Stomach smooth muscle (tissue), 2 donors: ENCODE data around the gene NOX3.
A peak's percentile ranks its signal among the peaks of the same experiment; 100 is the strongest.
"Not testable (repeated sequence)": the region's sequence is repeated elsewhere in the genome, so short reads cannot be mapped to it uniquely, and the experiment has no call there.

ENCODE experiments used
- H3K27ac ChIP-seq: one replicate; pipeline ENCODE4 v1.7.0; 2013; ENCODE audit warnings: mild to moderate bottlenecking, low read length, inconsistent platforms
- H3K27me3 ChIP-seq, 2 donors: one replicate each; pipeline ENCODE4 v1.7.0; 2013; ENCODE audit warnings: low read length in 2 of 2; ENCODE audit not compliant: insufficient read depth in 2 of 2, control insufficient read depth in 1 of 2
- H3K36me3 ChIP-seq, 2 donors: one replicate each; pipeline ENCODE4 v1.7.0; 2013; ENCODE audit warnings: low read length in 2 of 2; ENCODE audit not compliant: control insufficient read depth in 2 of 2, insufficient read depth in 2 of 2
- H3K4me1 ChIP-seq: one replicate; pipeline ENCODE4 v1.7.0; 2013; ENCODE audit warnings: low read length; ENCODE audit not compliant: control insufficient read depth, insufficient read depth
- H3K4me3 ChIP-seq, 2 donors: one replicate each; pipeline ENCODE4 v1.7.0; 2013; ENCODE audit warnings: low read length in 2 of 2
- H3K9ac ChIP-seq, 2 donors: one replicate each; pipeline ENCODE4 v1.7.0; 2013; ENCODE audit warnings: low read length in 2 of 2, mild to moderate bottlenecking in 1 of 2
- H3K9me3 ChIP-seq, 2 donors: one replicate each; pipeline ENCODE4 v1.7.0; 2013; ENCODE audit warnings: low read length in 2 of 2; ENCODE audit not compliant: control insufficient read depth in 2 of 2
- donor health status: healthy.
- donor health status: Pancreatic carcinoma.

Gene NOX3

DNA sequence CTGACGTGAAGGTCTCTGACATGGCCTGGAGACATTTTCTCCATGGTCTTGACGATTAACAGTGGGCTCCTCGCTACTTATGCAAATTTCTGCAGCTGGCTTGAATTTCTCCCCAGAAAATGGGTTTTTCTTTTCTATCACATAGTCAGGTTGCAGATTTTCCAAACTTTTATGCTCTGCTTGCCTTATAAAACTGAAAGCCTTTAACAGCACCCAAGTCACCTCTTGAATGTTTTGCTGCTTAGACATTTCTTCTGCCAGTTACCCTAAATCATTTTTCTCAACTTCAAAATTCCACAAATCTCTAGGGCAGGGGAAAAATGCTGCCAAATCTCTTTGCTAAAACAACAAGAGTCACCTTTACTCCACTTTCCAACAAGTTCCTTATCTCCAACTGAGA, 12.9 kb upstream of the NOX3 start:
- not testable (repeated sequence) for H3K36me3 ChIP-seq, H3K27me3 ChIP-seq, H3K4me3 ChIP-seq, H3K9ac ChIP-seq, H3K9me3 ChIP-seq, H3K4me1 ChIP-seq, H3K27ac ChIP-seq

DNA sequence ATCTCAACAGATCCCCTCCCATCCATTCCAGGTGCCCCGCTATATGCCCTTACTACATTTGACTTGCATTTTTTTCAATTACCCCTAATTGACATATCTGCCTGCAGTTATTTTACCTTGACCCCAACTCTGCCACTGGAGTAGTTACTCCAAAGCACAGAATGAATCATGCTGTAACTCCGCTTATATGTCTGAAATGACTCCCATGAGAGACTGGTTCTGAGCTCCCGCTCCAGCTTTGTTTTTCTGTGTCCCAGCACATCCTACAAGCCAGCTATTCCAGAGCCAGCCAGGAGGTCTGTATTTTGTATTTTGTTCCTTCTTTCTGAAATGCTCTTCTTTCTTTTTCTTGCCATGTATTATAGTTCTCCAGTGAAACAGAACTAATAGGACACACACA, 10.9 kb upstream of the NOX3 start:
- peaks cover 2 to 3% of the 10 kb centered on the region in 2 donors for H3K9me3 ChIP-seq
- H3K27me3 ChIP-seq, result no peaks in the 10 kb centered on the region
- no peaks in the 10 kb centered on the region for H3K4me1 ChIP-seq
- no peak overlapping the region for H3K27ac ChIP-seq
- H3K36me3 ChIP-seq, result no peaks in the 10 kb centered on the region
- no peak overlapping the region for H3K4me3 ChIP-seq
- no peak overlapping the region for H3K9ac ChIP-seq

DNA sequence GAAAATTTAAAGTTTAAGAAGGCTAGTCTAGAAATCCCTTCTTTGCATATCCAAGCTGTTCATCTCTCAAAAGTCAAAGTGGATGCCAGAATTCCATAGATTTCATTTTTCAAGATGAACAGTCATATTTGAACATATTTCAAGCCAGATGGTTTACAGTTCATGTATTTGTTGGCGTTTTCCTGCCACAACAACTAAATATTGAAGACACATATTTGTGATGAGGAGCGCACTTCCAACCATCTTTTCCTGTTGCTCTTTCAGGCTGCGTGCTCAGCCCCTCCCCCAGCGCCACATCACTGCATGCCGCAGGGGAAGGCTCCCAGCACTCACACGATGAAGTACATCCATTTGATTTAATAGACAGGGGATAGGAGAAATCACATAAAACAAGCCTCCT, 5.9 kb upstream of the NOX3 start:
- H3K4me3 ChIP-seq, result peak overlapping the region in 1 of 2 donors; percentile 8

DNA sequence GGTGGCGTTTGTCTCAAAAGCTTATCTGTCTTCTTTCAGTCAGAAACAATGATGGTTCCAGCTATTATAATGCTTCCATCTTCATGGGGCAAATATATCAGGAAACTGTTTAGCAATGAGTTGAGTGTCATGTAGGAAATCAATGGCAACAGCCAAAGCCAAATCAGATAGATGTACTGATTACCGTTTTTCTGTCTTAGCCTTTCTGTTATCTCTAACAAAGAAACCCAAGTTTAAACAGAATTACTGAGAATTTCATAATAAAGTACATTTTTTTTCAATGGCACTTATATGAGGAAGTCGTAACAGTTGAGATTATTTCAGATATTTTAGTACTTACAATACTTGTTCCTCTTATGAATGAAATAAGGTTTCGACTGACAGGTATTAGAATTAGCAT, 1.2 kb downstream of the NOX3 start:
- no peaks in the 10 kb centered on the region for H3K36me3 ChIP-seq
- H3K9ac ChIP-seq, result no peak overlapping the region
- no peaks in the 10 kb centered on the region for H3K9me3 ChIP-seq
- H3K27ac ChIP-seq, result no peak overlapping the region
- H3K4me3 ChIP-seq, result no peak overlapping the region
- no peaks in the 10 kb centered on the region for H3K27me3 ChIP-seq
- H3K4me1 ChIP-seq, result no peaks in the 10 kb centered on the region

More for the DNA sequence above, 5.9 kb upstream of the NOX3 start:
- Histone ChIP-seq H3K4me1 (no peaks in the 10 kb centered on the region), H3K9me3 (no peaks in the 10 kb centered on the region), H3K36me3 (no peaks in the 10 kb centered on the region), H3K27ac (no peak overlapping the region), H3K27me3 (no peaks in the 10 kb centered on the region), H3K9ac (no peak overlapping the region)

DNA sequence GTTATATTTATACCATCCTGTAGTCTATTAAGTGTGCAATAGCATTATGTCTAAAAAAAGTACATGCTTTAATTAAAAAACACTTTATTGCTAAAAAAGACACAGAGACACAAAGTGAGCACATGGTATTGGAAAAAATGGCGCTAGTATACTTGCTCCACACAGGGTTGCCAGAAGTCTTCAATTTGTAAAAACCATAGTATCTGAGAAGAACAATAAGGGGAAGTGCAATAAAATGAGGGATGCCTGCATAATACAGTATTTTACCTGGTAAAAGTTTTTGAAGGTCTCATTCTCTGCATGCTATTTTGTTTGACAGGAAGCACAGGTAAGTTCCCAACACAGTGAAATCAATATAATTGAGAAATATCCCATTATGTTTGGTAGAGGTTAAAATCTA, 1.6 kb downstream of the NOX3 start:
- H3K4me3 ChIP-seq, result no peak overlapping the region
- no peak overlapping the region for H3K27ac ChIP-seq
- no peak overlapping the region for H3K9ac ChIP-seq
- peaks cover 2% of the 10 kb centered on the region for H3K4me1 ChIP-seq
- H3K27me3 ChIP-seq, result no peaks in the 10 kb centered on the region
- no peaks in the 10 kb centered on the region for H3K36me3 ChIP-seq
- H3K9me3 ChIP-seq, result no peaks in the 10 kb centered on the region

DNA sequence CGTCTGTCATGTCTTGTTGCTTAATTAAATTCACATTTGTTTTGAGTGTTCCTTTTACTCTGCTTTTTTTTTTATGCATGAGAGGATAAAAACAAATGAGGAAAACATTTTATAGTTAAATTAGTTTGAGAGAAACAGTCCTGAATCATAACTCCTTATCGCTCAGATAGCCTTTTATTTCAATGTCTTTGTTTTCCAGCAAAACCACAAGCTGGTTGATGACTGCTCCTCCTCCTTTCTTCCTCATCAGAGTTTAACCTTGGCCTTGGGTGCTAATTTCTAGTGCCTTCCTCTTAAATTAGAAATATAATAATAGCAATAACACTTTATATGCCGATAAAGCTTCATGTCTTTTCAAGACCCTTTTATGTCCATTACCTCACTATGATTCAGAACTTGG, 3.1 kb downstream of the NOX3 start:
- no peaks in the 10 kb centered on the region for H3K9me3 ChIP-seq
- no peaks in the 10 kb centered on the region for H3K27me3 ChIP-seq
- no peak overlapping the region for H3K4me3 ChIP-seq
- H3K27ac ChIP-seq, result no peak overlapping the region
- H3K36me3 ChIP-seq, result no peaks in the 10 kb centered on the region
- H3K9ac ChIP-seq, result no peak overlapping the region
- peaks cover 7% of the 10 kb centered on the region for H3K4me1 ChIP-seq

DNA sequence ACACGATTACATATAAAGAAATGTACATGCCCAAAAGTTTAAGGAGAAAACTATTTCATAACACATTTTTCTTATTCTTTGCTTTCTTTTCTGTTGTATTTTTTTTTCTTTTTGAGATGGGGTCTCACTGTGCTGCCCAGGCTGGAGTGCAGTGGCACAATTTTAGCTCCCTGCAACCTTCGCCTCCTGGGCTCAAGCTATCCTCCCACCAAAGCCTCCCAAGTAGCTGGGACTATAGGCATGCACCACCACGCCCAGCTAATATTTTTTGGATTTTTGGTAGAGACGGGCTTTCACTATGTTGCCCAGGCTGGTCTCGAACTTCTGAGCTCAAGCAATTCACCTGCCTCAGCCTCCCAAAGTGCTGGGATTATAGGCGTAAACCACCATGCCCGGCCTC, 4.1 kb downstream of the NOX3 start:
- not testable (repeated sequence) for H3K27ac ChIP-seq, H3K9me3 ChIP-seq, H3K4me1 ChIP-seq, H3K27me3 ChIP-seq, H3K9ac ChIP-seq, H3K36me3 ChIP-seq, H3K4me3 ChIP-seq

DNA sequence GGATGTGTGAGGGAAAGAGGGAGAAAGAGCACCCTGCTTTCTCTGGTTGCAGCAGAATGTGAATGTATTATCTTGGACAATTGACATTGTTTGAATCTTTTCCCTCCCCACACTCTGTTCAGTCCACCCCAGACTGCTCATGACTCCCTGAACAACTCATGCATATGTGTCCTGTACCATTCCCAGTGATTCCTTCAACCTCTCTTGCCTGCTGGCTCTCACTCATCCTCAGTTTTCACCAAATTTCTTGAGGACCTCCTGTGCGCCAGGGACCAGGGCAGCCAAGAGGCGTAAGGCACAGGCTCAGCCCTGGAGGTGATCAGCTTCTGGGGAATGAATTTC, 5.4 kb downstream of the NOX3 start:
- Histone ChIP-seq H3K36me3 (no peaks in the 10 kb centered on the region), H3K27ac (no peak overlapping the region), H3K4me3 (no peak overlapping the region), H3K4me1 (peaks cover 7% of the 10 kb centered on the region), H3K9me3 (no peaks in the 10 kb centered on the region), H3K9ac (no peak overlapping the region), H3K27me3 (no peaks in the 10 kb centered on the region)

DNA sequence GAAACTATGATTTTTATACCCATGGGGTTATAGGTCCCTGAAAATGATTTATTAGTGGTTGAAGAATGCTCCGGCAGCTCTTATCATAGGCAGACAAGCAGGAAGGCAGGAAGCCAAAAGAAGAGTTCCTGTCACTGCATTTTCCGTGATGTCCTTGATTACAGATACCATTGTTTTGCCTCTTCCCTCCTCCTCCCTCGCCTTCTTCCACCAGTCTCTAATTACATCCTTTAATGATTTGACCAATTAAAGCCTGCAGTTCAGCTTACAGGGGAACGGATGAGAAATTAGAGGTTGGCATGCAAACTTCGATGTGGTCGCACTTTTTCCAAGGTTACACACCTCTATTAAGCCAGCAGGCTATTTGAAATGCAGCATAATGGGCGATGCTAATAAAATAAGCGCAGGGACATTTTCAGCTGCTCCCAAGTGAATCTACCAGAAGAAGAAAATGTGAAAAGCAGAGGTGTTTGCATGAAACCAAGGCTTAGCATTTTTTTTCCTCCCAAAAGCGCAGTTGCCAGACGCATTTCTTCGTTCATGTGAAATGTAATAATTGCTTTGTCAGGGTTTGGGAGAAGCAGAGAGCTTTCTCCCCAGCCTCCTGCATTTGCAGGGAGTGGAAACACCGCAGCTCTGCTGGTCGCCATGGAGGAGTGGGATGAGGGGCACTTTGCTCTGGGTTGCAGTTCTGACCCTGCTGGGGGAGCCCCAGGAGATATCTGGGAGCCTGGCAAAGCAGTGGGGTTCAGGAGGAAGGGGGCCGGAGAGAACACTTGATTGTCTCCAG, 6.0 kb downstream of the NOX3 start:
- no peaks in the 10 kb centered on the region for H3K27me3 ChIP-seq
- no peak overlapping the region for H3K27ac ChIP-seq
- H3K9ac ChIP-seq, result no peak overlapping the region
- no peak overlapping the region for H3K4me3 ChIP-seq
- peaks cover 7% of the 10 kb centered on the region for H3K4me1 ChIP-seq
- no peaks in the 10 kb centered on the region for H3K36me3 ChIP-seq
- H3K9me3 ChIP-seq, result no peaks in the 10 kb centered on the region

DNA sequence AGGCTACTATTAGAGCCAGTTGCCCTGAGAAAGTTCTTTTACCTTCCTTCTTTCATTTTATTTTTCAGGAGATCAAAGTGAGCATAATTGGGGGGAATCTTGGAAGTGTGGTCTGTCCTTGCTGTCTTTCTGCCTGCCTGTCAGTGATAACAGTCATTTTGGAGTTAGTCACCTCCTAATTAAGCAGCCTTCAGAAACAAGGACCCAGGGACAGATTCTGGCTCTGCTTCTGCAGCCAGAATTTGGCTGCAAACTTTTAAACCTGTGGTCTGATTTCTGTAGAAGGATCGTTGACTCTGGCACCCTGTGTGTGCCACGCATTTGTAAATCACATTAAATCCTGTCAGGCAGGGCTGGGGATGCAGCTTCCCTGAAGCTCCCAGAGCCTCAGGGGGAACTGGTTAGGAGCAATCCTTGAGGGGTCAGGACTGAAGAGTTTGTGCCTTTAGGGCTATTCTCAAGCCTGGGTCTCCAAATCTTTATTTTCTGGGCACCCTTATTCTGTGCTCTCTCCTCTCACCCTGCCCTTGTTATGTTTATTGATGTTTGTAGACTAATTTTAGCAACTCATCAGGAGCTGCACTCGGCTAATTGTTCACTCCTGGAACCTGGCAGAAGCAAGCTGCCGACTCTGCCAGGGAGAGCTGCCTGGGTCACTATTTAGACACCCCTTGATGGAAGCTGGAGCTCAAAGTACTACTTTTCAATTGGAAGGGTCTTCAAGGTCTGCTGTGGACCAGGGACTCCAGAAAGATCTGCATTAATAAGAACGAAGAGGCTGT, 6.8 kb downstream of the NOX3 start:
- peaks cover 7% of the 10 kb centered on the region for H3K4me1 ChIP-seq
- H3K9me3 ChIP-seq, result no peaks in the 10 kb centered on the region
- H3K27me3 ChIP-seq, result no peaks in the 10 kb centered on the region
- H3K27ac ChIP-seq, result no peak overlapping the region
- H3K36me3 ChIP-seq, result no peaks in the 10 kb centered on the region
- H3K4me3 ChIP-seq, result no peak overlapping the region
- H3K9ac ChIP-seq, result no peak overlapping the region

DNA sequence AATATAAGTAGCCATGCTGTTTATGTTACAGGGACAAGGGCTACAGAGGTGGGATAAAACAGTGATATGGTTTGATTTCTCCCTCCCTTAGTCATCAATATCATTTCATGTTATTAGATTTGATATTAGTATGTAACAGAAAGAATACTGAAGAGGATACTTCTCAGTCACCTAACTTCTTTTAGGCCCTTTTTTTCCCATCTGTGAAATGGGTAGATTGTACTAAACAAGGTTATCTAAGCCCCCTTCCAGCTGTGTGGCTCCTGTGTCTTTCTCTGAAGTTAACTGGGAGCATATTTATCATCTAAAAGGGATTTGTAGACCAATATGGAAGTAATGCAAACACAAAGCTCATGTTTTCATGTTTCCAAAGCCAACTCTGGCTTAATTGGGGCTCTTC, 7.7 kb downstream of the NOX3 start:
- no peaks in the 10 kb centered on the region for H3K27me3 ChIP-seq
- H3K27ac ChIP-seq, result no peak overlapping the region
- no peaks in the 10 kb centered on the region for H3K9me3 ChIP-seq
- H3K36me3 ChIP-seq, result no peaks in the 10 kb centered on the region
- H3K4me3 ChIP-seq, result no peak overlapping the region
- H3K4me1 ChIP-seq, result peaks cover 7% of the 10 kb centered on the region
- H3K9ac ChIP-seq, result no peak overlapping the region
